IMR-90 (cell line): Measurements from ENCODE around the gene TBC1D9B. TPM values are rescaled to one million over a fixed set of nuclear protein-coding genes. Genes with fewer than 3 reads are reported as not detected.

Experiments
- ATAC-seq: fragments of 200-7000 bp; cut with Tn5 transposase; 2 replicates; pipeline ENCODE4 v1.9.1; 2020; ENCODE audit warnings: low read depth, mild to moderate bottlenecking, moderate library complexity
- BruUV-seq: library from RNA; stranded (reverse); fragments of 400-500 nt; replicated peaks from 2 replicates; lab custom pipeline; 2021; lab: Mats Ljungman, UMichigan
- CTCF ChIA-PET: fragments of 300-600 bp; formaldehyde crosslinking; extraction: SDS; loops from one replicate; lab custom pipeline; 2021; ENCODE audit warnings: antibody characterized with exemption; lab: Yijun Ruan, JAX
- POLR2A ChIA-PET: fragments of 300-600 bp; sonication (Branson Sonifier 250); formaldehyde crosslinking; loops from one replicate; lab custom pipeline; 2022; ENCODE audit warnings: antibody characterized with exemption; ENCODE audit not compliant: unreplicated experiment; lab: Charles Lee
- DNase-seq: peaks from one replicate; pipeline ENCODE4 v3.0.0; 2013
- H2AFZ ChIP-seq: replicated peaks from 2 replicates; pipeline ENCODE3; 2013; ENCODE audit warnings: low read length, mild to moderate bottlenecking; ENCODE audit not compliant: poor library complexity
- H2AK5ac ChIP-seq: 2 replicates; pipeline ENCODE4 v1.6.1; 2013; ENCODE audit warnings: low read depth, low read length, inconsistent platforms
- H2AK9ac ChIP-seq: replicated peaks from 2 replicates; pipeline ENCODE3; 2013; ENCODE audit warnings: mild to moderate bottlenecking, low read depth, low read length, moderate library complexity; ENCODE audit not compliant: poor library complexity
- H2BK120ac ChIP-seq: 2 replicates; pipeline ENCODE4 v1.6.1; 2013; ENCODE audit warnings: low read depth, low read length, inconsistent platforms
- H2BK15ac ChIP-seq: 3 replicates; pipeline ENCODE4 v1.6.1; 2013; ENCODE audit warnings: low read depth, low read length, inconsistent platforms
- H2BK20ac ChIP-seq: 2 replicates; pipeline ENCODE4 v1.6.1; 2013; ENCODE audit warnings: low read depth, mild to moderate bottlenecking, inconsistent platforms, low read length, moderate library complexity
- H2BK5ac ChIP-seq: 2 replicates; pipeline ENCODE4 v1.6.1; 2013; ENCODE audit warnings: mild to moderate bottlenecking, low read depth, low read length, inconsistent platforms; ENCODE audit not compliant: poor library complexity, severe bottlenecking
- H3K14ac ChIP-seq: replicated peaks from 2 replicates; pipeline ENCODE4 v1.6.1; 2013; ENCODE audit warnings: low read depth, low read length, inconsistent platforms
- H3K18ac ChIP-seq: 2 replicates; pipeline ENCODE4 v1.6.1; 2013; ENCODE audit warnings: low read depth, low read length, control low read depth
- H3K23ac ChIP-seq: 2 replicates; pipeline ENCODE4 v1.6.1; 2013; ENCODE audit warnings: low read depth, low read length, inconsistent platforms
- H3K27ac ChIP-seq: 2 replicates; pipeline ENCODE4 v1.5.1; 2013; ENCODE audit warnings: mild to moderate bottlenecking, control low read depth, low read length; ENCODE audit not compliant: insufficient read depth
- H3K27me3 ChIP-seq: 2 replicates; pipeline ENCODE4 v1.6.1; 2013; ENCODE audit warnings: low read length; ENCODE audit not compliant: control insufficient read depth, insufficient read depth
- H3K36me3 ChIP-seq: 2 replicates; pipeline ENCODE4 v1.6.1; 2013; ENCODE audit warnings: low read length, mixed read lengths; ENCODE audit not compliant: control insufficient read depth, insufficient read depth
- H3K4ac ChIP-seq: 2 replicates; pipeline ENCODE4 v1.6.1; 2013; ENCODE audit warnings: low read depth, low read length, inconsistent platforms
- H3K4me1 ChIP-seq: 2 replicates; pipeline ENCODE4 v1.6.1; 2013; ENCODE audit warnings: low read length, mixed read lengths; ENCODE audit not compliant: control insufficient read depth, insufficient read depth
- H3K4me2 ChIP-seq: 2 replicates; pipeline ENCODE4 v1.6.1; 2013; ENCODE audit warnings: low read depth, mild to moderate bottlenecking, control low read depth, low read length, moderate library complexity
- H3K4me3 ChIP-seq: 2 replicates; pipeline ENCODE4 v1.5.1; 2013; ENCODE audit warnings: low read depth, mild to moderate bottlenecking, control low read depth, low read length, moderate library complexity; ENCODE audit not compliant: insufficient read depth
- H3K56ac ChIP-seq: 2 replicates; pipeline ENCODE4 v1.6.1; 2013; ENCODE audit warnings: low read length, inconsistent platforms; ENCODE audit not compliant: insufficient read depth; ENCODE audit errors: extremely low read depth
- H3K79me1 ChIP-seq, 2 experiments: 2 replicates each; pipeline ENCODE4 v1.6.1; 2013; ENCODE audit warnings: low read length in 2 of 2, inconsistent platforms in 1 of 2, low read depth in 1 of 2
- H3K9ac ChIP-seq: 2 replicates; pipeline ENCODE4 v1.6.1; 2013; ENCODE audit warnings: low read depth, low read length, control low read depth
- H3K9me1 ChIP-seq: 2 replicates; pipeline ENCODE4 v1.6.1; 2013; ENCODE audit warnings: low read length, inconsistent platforms; ENCODE audit not compliant: insufficient read depth
- H3K9me3 ChIP-seq: 2 replicates; pipeline ENCODE4 v1.6.1; 2013; ENCODE audit warnings: low read length; ENCODE audit not compliant: control insufficient read depth, insufficient read depth
- H4K20me1 ChIP-seq: 2 replicates; pipeline ENCODE4 v1.6.1; 2013; ENCODE audit warnings: low read length, inconsistent platforms; ENCODE audit not compliant: insufficient read depth
- H4K5ac ChIP-seq: 2 replicates; pipeline ENCODE4 v1.6.1; 2013; ENCODE audit warnings: mild to moderate bottlenecking, low read depth, low read length, control low read depth
- H4K8ac ChIP-seq, 2 experiments: 2 replicates each; pipeline ENCODE4 v1.6.1; 2013; ENCODE audit warnings: low read depth in 2 of 2, low read length in 2 of 2, control low read depth in 1 of 2, inconsistent platforms in 1 of 2
- H4K91ac ChIP-seq: 2 replicates; pipeline ENCODE4 v1.6.1; 2013; ENCODE audit warnings: low read depth, low read length, inconsistent platforms; ENCODE audit not compliant: insufficient read depth
- BHLHE40 ChIP-seq: fragments of 150-350 bp; IDR thresholded peaks from 2 replicates; pipeline ENCODE4 v1.6.1; 2016; ENCODE audit warnings: mild to moderate bottlenecking, low read depth, low read length
- CEBPB ChIP-seq: IDR thresholded peaks from 2 replicates; pipeline ENCODE4 v1.6.1; 2012; ENCODE audit warnings: low read depth, low read length, improper control_type of control experiment
- CHD1 ChIP-seq: IDR thresholded peaks from 2 replicates; pipeline ENCODE4 v1.6.1; 2012; ENCODE audit warnings: low read depth, low read length, improper control_type of control experiment
- CTCF ChIP-seq: conservative IDR thresholded peaks from 2 replicates; pipeline ENCODE4 v1.5.1; 2012; ENCODE audit warnings: mild to moderate bottlenecking, low read depth, low read length, improper control_type of control experiment
- ELK1 ChIP-seq: fragments of 150-350 bp; IDR thresholded peaks from 2 replicates; pipeline ENCODE4 v1.6.1; 2016; ENCODE audit warnings: low read depth, mild to moderate bottlenecking, low read length, moderate library complexity, borderline replicate concordance
- FOS ChIP-seq: fragments of 150-350 bp; IDR thresholded peaks from 2 replicates; pipeline ENCODE4 v1.6.1; 2016; ENCODE audit warnings: low read depth, low read length
- MAFK ChIP-seq: IDR thresholded peaks from 2 replicates; pipeline ENCODE4 v1.6.1; 2012; ENCODE audit warnings: low read depth, low read length, improper control_type of control experiment
- MAZ ChIP-seq: IDR thresholded peaks from 2 replicates; pipeline ENCODE4 v1.6.1; 2012; ENCODE audit warnings: low read depth, mild to moderate bottlenecking, low read length, improper control_type of control experiment, moderate library complexity, borderline replicate concordance
- MXI1 ChIP-seq: IDR thresholded peaks from 2 replicates; pipeline ENCODE4 v1.6.1; 2012; ENCODE audit warnings: low read depth, mild to moderate bottlenecking, low read length, moderate library complexity, borderline replicate concordance
- NFE2L2 ChIP-seq: fragments of 150-350 bp; IDR thresholded peaks from 2 replicates; pipeline ENCODE4 v1.6.1; 2016; ENCODE audit warnings: low read depth, mild to moderate bottlenecking, low read length
- POLR2A ChIP-seq: IDR thresholded peaks from 2 replicates; pipeline ENCODE4 v1.6.1; 2012; ENCODE audit warnings: mild to moderate bottlenecking, low read depth, low read length
- RAD21 ChIP-seq: IDR thresholded peaks from 2 replicates; pipeline ENCODE4 v1.6.1; 2012; ENCODE audit warnings: low read length, improper control_type of control experiment
- RCOR1 ChIP-seq: IDR thresholded peaks from 2 replicates; pipeline ENCODE4 v1.6.1; 2012; ENCODE audit warnings: mild to moderate bottlenecking, low read length, improper control_type of control experiment; ENCODE audit not compliant: insufficient replicate concordance
- RFX5 ChIP-seq: IDR thresholded peaks from 2 replicates; pipeline ENCODE4 v1.8.0; 2012; ENCODE audit warnings: low read depth, mild to moderate bottlenecking, low read length, moderate library complexity
- SMC3 ChIP-seq: fragments of 150-350 bp; IDR thresholded peaks from 2 replicates; pipeline ENCODE4 v1.6.1; 2016; ENCODE audit warnings: low read depth, mild to moderate bottlenecking, antibody characterized with exemption, low read length, moderate library complexity
- USF2 ChIP-seq: fragments of 150-350 bp; IDR thresholded peaks from 2 replicates; pipeline ENCODE4 v1.6.1; 2017; ENCODE audit warnings: mild to moderate bottlenecking, antibody characterized with exemption, low read length, low read depth
- WGBS, 2 experiments: methylation state at CpG; one replicate each; pipeline versions ENCODE4 v1.1.5 to v1.1.7; 2013; ENCODE audit warnings: missing lambda C conversion rate in 2 of 2; ENCODE audit not compliant: insufficient read length in 1 of 2; ENCODE audit errors: extremely low coverage in 2 of 2; 5-methylcytosine and 5-hydroxymethylcytosine counted together
- dilution Hi-C: fragments of 300-500 bp; cut with HindIII; formaldehyde crosslinking; loops from one replicate; pipeline ENCODE4 v1.14.3; 2018; ENCODE audit warnings: low sequenced_read_pairs; ENCODE audit not compliant: unreplicated experiment
- in situ Hi-C: fragments of 300-500 bp; cut with MboI; formaldehyde crosslinking; loops from 3 replicates; pipeline ENCODE4 v1.14.3; 2019; ENCODE audit warnings: low sequenced_read_pairs, inconsistent platforms, mixed read lengths
- intact Hi-C: fragments of 100-400 bp; cut with micrococcal nuclease; formaldehyde crosslinking; loops from 2 replicates; pipeline ENCODE4 v1.10.0; 2022
- polyA plus RNA-seq, 3 experiments: library from polyadenylated mRNA; depleted of rRNA; stranded (reverse); fragments of >200 nt; gene quantifications; 2 replicates each; pipeline ENCODE4 v1.2.3, GENCODE V29; 2012; ENCODE audit warnings: low replicate concordance in 1 of 3
- total RNA-seq: library from RNA; depleted of rRNA; stranded (reverse); fragments of >200 nt; gene quantifications from 2 replicates; pipeline ENCODE4 v1.2.3, GENCODE V29; 2012

Gene TBC1D9B
- total and polyA plus RNA-seq, 2 of the 4 experiments (the other 2 are of a cell fraction) = 58.6 to 78.1 TPM

- in situ Hi-C loops (no loop called here), intact Hi-C loops (no loop called here), dilution Hi-C loops (no loop called here)
- Histone ChIP-seq H3K36me3 (no peaks in the 10 kb centered on the region), H2BK20ac (no peak overlapping the region), H3K4me2 (no peak overlapping the region), H4K8ac (no peak overlapping the region), H4K5ac (no peak overlapping the region), H4K20me1 (no peaks in the 10 kb centered on the region), H2BK15ac (no peak overlapping the region), H3K9me3 (no peaks in the 10 kb centered on the region), H2AK9ac (no peak overlapping the region), H2BK5ac (no peak overlapping the region), H3K27ac (no peak overlapping the region), H3K79me1 (no peaks in the 10 kb centered on the region), H2AK5ac (no peak overlapping the region), H3K18ac (no peak overlapping the region), H3K4me3 (no peak overlapping the region), H3K9ac (no peak overlapping the region), H3K4me1 (peaks cover 7% of the 10 kb centered on the region), H3K56ac (no peak overlapping the region), H3K9me1 (peaks cover 5% of the 10 kb centered on the region), H3K4ac (no peak overlapping the region), H2AFZ (no peak overlapping the region), H3K27me3 (no peaks in the 10 kb centered on the region), H4K91ac (no peak overlapping the region), H3K14ac (no peak overlapping the region), H2BK120ac (no peak overlapping the region), H3K23ac (no peak overlapping the region)
- ATAC-seq = no peak
- ChIA-PET POLR2A (no interaction called here), CTCF (no interaction called here)
- no peak for DNase-seq
- TF ChIP-seq BHLHE40 (no peak), CHD1 (no peak), SMC3 (no peak), USF2 (no peak), POLR2A (no peak), CTCF (no peak), NFE2L2 (no peak), RCOR1 (no peak), MXI1 (no peak), RFX5 (no peak), MAFK (no peak), ELK1 (no peak), FOS (no peak), MAZ (no peak), RAD21 (no peak), CEBPB (no peak)
- 14% methylated on average over 1 of the region's 7 CpGs; no CpG with 5 or more reads in 1 of the 2 experiments for WGBS, 2 experiments
- no TSS peak for BruUV-seq
These were observed 4.7 kb upstream of the TBC1D9B start for GRCh38 chr5:179912386-179912785.
